DMS 273 (cell line): Measurements from ENCODE around the gene MYL6.
"Not testable (repeated sequence)": the region's sequence is repeated elsewhere in the genome, so short reads cannot be mapped to it uniquely, and the experiment has no call there.

Experiments
- DNase-seq: peaks from one replicate; lab custom pipeline; 2025; ENCODE audit not compliant: unreplicated experiment; lab: John Stamatoyannopoulos, UW

The MYL6 gene

DNA sequence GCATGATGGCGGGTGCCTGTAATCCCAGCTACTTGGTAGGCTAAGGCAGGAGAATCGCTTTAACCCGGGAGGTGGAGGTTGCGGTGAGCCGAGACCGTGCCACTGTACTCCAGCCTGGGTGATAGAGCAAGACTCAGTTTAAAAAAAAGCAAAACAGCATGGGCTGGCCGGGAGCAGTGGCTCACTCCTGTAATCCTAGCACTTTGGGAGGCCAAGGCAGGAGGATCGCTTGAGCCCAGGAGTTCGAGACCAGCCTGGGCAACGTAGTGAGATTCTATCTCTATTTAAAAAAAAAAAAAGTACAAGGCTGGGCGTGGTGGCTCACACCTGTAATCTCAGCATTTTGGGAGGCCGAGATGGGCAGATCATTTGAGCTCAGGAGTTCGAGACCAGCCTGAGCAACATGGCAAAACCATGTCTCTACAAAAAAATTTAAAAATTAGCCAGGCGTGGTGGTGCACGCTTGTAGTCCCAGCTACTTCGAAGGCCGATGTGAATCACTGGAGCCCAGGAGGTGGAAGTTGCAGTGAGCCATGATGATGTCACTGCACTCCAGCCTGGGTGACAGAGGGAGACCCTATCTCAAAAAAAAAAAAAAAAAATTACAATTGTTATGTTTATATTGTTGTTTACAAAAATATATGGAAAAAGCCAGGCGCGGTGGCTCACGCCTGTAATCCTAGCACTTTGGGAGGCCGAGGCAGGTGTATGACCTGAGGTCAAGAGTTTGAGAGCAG lies 1.5 kb upstream of the MYL6 start:
- not testable (repeated sequence) for DNase-seq

DNA sequence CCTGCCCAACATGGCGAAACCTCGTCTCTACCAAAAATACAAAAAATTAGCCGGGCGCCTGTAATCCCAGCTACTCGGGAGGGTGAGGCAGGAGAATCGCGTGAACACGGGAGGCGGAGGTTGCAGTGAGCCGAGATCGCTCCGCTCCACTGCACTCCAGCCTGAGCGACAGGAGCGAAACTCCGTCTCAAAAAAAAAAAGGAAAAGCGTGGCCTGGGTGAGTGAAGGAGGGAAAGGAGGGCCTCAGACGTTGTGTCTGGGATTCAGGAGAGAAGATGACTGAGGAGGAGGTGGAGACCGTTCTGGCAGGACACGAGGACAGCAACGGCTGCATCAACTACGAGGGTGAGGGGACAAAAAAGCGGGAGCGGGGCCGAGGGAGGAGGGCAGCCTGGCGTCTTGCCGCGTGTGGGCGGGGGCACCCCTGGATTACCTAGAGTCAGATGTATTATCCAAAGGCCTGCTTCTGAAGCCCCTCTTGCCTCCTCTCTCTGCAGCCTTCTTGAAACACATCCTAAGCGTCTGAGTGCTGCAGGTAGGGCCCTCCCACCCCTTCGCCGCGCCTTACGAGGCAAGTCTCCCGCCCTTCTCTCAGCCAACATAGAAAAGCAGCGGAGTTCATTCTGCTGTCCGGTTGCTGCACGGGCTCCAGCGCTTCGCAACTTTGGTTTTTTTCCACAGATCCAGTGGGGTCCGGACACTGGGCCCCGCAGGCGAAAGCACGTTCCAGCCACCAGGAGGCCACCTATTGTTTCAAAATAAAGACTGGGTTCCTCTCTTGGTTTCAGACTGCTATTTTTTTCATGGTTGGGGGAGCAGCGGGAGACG lies 744 bp upstream of the MYL6 start:
- DNase-seq, result peak; percentile 87

DNA sequence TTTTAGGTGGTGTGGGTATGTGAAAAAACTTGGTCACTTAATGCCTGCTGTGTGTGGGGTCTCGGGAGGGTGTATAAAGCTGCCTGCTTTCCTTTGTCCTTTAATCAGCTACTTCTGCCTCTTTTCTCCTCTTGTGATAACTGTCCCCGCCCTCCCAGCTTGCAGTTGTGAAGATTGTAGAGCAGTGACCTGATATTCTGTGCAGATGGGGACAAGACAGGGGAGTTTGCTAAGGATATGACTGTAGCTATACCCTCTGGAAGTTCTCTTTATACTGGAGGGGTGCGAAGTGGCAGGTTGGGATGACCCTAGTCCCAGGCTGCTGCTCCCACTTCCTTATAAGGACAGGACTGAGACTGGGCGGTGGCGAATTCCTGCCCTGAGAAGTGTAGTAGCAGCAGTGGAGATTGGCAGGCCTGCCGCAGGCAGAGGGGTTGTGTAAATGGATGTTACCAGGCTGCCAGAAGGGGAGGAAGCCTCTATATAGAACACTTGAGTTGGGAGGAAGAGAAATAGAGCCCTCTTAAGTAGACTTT lies 835 bp downstream of the MYL6 start:
- peak; percentile 80 for DNase-seq

DNA sequence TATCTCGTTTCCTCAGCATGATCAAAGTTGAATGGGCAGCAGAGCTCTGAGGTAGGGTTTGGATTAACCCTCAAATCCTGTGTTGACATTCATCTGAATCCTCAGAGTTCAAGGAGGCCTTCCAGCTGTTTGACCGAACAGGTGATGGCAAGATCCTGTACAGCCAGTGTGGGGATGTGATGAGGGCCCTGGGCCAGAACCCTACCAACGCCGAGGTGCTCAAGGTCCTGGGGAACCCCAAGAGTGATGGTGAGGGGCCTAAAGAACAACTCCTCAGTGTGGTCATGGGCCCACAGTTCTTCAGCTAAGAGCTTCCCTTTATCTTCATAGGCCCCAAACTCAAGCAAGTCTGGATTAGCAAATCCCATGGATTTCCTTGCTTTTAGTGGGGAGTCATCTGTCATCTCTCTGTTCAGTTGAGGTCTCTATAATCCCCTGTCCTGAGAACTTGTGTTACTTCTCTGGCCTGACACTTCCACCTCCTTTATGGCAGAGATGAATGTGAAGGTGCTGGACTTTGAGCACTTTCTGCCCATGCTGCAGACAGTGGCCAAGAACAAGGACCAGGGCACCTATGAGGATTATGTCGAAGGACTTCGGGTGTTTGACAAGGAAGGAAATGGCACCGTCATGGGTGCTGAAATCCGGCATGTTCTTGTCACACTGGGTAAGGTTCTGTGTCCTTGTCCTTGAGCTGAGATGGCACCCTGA lies 1.5 kb downstream of the MYL6 start:
- DNase-seq, result no peak

DNA sequence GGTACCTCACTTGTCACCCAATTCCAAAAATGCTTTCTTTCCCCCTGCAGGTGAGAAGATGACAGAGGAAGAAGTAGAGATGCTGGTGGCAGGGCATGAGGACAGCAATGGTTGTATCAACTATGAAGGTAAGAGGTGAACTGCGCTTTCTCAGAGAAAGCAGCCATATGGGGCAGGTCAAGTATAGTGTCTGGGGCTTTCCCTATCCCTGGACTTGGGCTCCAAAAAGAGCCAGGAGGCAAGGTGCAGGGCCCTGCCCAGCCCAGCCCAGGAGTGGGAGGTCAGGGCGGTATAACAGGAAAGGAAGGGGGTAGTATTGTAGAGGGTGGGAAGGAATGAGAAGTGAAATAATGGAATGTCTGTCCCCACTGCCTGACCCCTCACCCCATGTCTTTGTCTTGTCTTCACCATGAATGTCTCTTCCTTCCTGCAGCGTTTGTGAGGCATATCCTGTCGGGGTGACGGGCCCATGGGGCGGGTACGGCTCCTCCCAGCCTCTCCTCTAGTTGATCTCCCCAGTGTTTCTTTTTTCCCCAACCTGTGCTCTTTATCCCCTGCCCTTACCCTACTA lies 2.1 kb downstream of the MYL6 start:
- no peak for DNase-seq

DNA sequence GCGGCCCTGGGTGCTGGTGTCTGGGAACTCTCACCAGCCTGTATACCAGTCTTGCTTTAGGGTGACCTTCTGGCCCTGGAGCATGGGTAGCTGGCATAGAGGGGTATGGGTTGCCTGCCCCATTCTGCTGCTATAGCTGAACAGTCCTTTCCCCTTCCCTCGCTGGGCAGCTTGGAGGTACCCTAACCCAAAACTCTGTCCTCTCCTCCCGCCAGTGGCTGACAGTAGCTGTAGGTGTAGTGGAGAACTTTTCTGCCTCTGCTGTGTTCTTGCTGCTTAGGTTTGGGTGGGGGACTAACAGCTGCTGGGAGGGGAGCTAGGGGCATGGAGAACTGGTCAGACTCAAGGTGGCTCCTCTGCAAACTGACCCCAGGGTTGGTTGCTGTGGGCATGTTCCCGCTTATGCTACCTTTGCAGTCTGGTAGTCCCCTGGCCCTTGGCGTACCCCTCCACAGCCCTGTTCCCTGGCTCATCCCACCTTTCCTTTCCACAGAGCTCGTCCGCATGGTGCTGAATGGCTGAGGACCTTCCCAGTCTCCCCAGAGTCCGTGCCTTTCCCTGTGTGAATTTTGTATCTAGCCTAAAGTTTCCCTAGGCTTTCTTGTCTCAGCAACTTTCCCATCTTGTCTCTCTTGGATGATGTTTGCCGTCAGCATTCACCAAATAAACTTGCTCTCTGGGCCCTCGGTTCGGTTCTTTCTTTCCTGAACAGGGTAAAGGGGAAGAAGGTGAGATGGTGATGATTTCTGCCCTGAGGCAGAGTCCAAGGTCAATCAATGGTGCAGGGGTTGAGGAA lies 2.9 kb downstream of the MYL6 start:
- no peak for DNase-seq

DNA sequence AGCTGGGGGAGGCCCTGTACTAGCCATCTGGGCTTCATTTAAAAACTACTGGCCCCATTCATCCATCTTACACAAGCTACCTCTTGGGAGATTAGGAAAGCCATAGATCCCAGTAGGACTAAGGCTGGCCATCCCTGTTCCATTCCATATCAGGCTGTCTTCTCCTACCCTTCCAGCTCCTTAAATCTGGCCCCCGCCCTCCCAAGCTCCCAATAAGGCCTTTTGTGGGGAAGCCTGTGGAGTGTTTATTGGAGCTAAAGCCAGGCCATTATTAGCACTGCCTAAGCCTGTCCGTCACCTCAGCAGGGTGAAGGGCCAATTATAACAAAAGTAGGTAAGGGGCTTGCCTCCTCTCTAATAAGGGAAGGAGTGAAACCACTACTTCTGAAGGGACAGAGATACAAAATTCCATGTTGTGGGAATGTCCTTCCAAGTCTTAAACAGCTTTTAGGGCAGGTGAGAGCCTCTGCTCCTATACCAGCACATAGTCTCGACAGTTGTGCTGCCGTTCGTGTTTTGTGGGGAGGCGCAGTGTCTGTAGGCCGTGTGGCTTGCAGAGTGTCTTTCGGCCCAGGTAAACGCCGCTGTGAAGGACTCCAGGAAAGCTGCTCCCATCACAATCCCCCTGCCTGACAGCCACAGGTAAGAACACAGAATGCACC lies 3.7 kb downstream of the MYL6 start:
- DNase-seq, result no peak

DNA sequence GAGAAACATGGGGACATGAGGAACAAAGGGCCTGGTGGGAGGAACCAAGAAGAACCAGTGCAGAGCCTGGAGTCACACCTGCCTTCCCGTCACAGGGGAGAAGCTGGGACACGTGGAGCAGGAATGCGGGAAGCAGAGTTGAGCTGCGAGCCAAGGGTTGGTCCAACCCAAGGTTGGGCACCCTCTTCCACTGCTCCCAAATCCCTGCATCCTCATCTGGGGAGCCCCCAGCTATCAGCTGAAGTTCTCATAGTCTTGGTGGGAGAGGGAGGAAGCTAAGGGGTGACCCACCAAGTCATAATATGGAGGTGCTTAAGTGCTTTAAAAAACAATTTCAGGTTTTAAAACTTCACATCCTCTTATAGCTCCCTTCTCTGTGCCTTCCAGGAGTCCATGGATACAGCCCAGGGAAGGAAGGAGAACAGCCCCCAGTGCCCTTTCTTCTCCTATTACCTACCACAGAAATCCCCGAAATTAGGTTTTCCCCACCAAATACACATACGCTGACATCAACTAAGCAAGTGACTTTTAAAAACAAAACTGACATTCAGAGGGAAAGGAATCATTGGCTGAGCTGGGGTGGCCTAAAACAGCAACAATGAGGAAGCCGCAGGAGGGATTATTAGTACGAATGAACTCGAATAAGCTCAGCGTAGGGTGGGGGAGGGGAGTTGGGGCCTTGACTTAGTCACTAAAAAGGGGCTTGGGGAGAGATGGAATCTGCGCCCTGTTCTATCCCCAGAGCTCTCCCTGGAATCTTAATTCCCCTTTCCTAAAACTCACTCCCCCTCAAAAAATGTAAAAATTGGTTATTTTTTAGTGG lies 4.5 kb downstream of the MYL6 start:
- peak; percentile 16 for DNase-seq

DNA sequence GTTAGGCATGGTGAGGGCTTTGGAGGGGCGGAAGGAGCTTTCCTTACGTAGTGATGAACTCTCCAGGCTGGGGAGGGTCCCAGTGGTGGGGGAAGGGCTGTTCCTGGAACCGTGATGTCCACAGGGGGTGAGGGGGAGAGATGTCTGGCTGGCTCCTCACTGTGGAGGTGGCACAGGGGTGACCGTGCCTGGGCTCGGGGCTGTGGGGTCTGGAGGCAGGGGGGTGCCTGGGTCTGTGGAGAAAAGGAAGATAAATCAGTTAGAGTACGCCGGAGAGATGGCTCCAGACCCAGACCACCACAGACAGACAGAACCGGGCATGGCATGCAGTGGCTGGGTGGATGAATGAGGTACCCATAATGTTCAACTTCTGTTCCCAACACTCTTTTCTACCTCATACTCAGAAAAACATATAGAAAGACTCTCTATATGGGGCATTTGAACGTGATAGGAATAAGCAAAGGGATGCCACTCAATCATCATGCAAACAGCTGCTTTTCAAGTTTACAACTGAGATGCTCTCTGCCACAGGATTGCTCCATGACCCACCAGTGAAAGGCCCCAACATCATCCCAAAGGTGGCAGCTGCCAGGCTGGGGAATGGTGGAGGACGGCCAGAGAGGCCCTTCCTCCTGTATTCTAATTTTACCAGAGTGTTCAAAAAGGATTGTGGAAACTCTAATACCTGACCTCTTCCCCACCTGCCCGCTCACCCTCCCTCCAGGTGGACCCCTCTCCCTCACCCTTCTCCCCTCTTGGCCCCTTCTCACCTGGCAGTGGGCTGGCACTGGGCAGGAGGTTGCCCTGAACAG lies 5.6 kb downstream of the MYL6 start:
- DNase-seq, result no peak

DNA sequence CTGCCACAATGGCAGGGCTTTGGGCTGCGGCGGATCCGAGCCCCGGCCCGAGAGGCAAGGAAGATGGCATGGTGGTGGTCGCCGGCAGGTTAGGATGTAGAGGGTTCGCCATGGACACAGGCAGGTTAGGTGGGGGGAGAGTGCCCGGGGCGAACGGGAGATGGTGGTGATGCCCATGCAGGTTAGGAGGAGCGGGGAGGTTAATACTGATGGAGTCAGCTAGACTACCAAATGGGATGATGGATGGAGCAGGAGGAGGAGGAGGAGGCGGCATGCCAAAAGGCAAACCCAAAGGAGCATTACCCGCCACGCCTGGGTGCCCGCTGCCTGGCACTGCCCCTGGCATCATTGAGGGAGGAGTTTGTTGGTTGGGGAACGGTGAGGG lies 6.2 kb downstream of the MYL6 start:
- DNase-seq, result no peak

DNA sequence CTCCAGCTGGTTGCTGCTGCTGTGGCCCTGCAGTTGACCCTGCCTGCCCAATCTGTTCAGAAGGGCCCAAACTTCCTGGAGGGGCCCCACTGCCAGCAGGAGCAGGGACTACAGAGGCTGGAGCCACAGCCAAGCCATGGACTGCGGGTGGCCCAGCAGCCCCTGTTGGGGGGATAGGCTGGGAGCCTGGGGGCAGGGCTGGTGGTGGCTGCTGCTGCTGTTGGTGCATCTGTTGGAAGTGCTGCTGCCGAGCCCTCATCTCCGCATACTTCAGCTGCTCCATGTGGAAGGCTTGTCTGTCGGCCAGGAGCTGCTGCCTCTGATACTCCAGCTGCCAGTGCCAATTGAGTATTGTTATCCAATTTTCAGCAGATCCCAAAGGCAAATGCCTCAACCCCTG lies 7.2 kb downstream of the MYL6 start:
- peak; percentile 17 for DNase-seq

DNA sequence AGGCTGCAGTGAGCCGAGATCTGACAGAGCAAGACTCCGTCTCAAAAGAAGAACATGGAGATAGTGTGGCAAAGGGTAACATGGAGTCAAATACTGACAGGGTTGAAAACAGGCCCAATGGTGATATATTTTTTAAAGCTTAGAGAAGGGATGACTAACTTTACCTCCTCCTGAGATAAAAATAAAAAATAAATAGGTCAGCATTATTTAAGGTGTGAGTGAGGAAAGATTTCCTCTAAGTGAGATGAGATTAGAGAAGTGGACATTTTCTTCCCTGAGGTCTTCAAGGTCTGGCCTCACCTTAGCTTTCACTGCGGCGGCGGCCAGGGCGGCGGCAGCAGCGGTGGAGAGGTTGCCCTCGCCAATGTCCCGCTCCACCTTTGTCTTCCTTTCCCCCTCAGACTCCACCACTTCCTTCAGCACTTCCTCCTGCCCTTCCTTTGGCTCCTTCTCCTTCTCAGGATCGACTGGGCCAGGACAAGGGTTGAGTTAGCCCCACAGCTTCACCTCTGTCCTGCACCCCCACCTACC lies 11.1 kb downstream of the MYL6 start:
- DNase-seq, result no peak

DNA sequence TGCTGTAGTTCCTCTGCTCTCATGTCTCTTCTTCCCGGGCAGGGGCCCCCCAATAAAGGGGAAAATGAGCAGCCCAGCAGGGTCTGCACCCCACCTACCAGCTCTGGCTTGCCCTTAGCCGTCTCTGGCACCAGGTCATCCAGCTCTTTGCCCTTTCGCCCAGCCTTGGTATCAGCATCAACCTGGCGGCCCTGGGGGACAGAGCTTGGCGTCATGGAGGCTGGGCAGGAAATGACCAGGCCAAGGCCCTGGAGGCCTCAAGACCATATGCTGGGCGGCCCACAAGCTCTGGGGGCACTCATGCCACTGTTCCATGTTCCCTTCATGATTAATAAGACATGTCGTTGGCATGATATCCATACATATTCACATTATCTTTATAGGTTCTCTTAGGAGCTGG lies 14.7 kb downstream of the MYL6 start:
- no peak for DNase-seq

DNA sequence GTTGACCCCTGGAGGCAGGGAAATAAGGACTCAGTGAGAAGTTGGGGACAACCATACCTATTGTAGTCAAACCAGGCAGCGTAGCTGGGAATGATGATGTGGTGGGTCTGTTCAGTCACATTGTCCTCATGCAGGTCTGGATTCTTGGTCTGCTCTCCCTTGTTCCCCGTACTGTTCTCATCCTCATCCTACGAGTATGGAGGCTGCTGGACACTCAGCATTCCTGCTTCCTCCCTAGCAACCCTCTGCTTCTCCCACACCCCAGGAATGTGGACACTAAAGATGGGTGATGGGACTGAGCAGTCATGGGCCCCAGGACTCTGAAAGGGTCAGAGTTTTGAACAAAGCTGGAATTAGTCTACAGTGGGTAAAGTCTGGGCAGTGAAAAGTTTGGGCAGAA lies 20.2 kb downstream of the MYL6 start:
- DNase-seq, result no peak

DNA sequence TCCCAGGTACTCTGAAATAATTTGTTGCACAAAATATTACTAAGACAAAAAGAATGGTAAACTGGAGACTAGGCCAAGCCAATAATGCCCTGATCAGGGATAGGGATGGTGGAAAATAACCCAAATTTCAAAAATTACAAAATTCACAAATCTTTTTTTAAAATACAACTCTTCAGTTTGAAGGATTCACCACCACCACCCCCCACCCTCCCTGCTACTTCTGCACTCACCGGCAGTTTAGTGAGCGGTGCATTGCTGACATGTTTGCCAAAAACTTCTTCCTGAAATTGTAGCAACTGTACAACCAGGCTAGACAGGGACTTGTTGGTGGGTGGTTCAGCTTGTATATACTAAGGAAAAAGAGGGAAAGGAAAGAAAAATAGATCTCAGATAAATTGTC lies 28.8 kb downstream of the MYL6 start:
- no peak for DNase-seq

DNA sequence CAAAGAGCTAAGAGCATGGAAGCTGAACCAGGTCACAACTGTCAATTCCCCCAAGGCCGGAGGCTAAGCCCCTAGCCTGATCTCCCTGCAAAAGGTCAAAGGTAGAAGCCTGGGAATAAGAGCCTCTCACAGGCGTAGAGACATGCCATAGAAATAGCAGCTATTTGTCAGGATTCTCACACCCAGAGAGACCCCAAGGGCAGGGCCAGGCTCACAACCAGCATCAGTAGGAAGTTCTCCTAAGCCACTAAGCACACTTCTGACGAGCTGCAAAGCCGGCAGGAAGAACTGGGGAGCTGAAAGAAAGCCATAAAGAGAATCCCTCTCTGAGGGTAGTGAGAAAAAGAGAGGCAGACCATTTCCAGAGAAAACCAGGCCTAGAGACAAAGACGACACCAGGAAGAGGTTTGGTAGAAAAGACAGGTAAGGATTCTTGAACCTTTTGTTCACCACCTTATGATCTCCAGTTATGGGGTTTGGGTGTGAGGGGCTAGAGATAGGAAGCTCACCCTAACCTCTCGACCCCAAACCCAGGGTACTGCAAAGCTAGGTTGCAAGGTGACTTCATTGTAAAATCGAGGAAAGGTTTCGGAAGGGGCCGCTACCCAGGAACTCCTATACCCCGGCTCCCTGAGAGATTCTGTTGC lies 30.1 kb downstream of the MYL6 start:
- no peak for DNase-seq

DNA sequence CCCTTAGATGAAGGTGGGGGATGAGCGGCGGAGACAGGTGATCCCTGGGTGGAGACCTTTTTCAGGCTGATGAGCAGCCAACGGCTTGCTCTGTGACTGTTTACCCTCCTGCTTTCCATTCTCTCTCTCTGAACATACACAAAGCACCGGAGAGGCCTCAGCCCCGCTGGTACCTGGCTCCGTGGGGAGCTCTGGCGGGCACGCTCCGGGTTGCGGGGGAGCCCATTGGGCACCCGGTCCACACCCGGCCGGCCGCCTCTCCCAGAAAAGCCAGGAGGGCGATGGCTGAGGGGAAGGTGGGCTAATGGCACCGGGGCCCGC lies 30.6 kb downstream of the MYL6 start:
- peak; percentile 40 for DNase-seq
